Stimulated activated CD8-positive, alpha-beta memory T cell treated with anti-CD3 and anti-CD28 coated beads, Interleukin-7, amount 100 ng/mL, for 1 hour (primary cell): ENCODE measurements around the gene CASK.
"Not testable (repeated sequence)": the region's sequence is repeated elsewhere in the genome, so short reads cannot be mapped to it uniquely, and the experiment has no call there.

Experiments used
- DNase-seq, 2 donors: peaks; one replicate each; pipeline ENCODE4 v3.0.0-alpha.2; 2020; ENCODE audit warnings: low read depth in 2 of 2

CASK gene

DNA sequence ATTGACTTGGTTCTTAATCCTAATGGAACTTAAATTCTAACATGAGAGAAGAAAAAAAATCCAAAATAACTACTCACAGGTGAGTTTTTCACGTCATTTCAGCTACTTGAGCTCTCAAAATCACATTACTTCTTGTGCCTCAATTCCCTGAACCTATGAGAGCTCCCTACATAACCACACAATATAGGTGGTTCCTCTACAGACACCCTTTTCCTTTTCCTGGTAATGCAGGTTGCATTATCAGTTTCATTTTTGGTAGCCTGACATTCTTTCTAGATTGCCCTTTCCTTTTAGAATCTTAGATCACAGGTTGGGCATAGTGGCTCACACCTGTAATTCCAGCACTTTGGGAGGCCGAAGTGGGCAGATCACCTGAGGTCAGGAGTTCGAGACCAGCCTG is 230.3 kb downstream of the CASK start:
- DNase-seq, result no peak

DNA sequence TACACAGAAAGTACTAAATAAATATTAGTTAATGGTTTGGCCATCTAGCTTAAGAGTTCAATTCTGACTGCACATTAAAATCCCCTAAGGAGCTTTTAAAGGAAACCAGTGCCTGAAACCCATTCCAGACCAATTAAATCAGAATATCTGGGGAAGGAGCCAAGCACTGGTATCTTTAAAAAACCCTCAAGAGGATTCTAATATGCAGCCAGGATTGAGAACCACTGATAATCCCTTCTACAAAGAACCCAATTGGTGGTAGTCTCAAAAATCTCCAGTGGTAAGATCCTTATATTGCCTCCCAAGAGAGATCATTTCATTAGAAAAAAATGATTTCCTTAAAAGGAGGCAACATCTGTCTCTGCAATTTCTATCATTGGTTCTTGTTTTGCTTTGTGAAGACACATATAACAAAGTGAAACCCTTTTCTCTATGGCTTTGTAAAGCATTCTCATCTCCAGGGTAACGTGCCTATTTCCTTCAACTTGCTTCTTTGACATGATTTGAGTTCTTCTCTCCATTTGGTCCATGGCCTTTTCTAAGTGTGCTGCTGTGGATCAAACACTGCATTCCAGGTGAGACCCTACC is 231.1 kb downstream of the CASK start:
- DNase-seq, result no peak

DNA sequence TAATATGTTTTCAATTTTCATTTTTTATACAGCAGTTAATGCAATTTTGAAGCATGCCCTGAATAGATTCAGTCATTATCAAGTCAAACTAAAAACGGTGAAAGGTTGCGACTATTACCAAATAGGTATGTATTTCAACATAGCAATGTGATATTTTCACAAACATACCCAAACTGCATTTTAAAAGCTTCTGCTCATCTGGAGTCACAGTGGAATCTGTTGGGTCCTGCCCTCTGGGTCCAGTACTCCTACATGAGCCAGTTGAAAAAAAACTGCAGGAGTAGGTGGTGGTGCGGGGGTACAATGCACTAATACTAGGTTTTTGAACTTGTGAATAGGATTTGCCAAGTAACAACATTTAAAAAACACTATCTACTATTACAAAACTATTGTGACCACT is 233.6 kb downstream of the CASK start:
- DNase-seq, result no peak

DNA sequence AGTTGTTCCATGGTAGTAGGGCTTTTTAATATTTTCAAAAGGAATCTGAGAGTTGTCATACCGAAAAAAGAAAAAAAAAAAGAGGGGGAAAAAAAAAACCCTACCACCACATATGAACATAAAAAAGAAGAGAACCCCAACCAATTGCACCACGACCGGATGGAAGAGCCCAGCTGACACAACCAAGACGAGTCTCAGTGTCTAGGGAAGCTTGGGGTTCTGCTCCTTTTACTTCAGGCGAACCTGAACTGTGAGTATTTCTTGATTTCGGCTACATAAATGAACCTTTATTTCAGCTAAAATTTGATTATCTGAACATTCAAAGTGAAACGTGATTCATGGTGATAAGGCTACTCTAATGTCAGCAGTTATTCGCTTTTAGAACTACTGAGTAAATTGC is 234.5 kb downstream of the CASK start, which contains the start of gene GPR34:
TSS of gene GPR34 (plus strand) at position 139 of the 400 bp plus-strand sequence. CDS start 6,661 bp downstream, outside the sequence.
- no peak for DNase-seq

DNA sequence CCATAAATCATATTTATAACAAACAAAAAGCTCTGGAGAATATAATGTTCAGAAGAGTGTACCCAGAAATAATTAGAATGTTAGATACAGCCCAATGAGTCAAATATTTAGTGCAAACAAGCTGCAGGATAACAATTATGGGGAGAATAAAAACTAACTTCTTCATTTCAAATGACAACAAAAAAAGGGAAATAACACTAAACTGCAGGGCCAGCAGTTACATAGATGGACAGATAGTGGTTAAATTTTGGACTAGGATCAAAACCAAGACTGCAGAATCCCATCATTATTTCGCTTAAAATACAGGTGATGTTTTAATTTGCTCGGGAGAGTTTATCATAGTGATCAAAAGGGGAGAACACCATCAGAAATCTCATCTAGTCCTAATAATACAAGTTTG is 235.2 kb downstream of the CASK start:
- no peak for DNase-seq

DNA sequence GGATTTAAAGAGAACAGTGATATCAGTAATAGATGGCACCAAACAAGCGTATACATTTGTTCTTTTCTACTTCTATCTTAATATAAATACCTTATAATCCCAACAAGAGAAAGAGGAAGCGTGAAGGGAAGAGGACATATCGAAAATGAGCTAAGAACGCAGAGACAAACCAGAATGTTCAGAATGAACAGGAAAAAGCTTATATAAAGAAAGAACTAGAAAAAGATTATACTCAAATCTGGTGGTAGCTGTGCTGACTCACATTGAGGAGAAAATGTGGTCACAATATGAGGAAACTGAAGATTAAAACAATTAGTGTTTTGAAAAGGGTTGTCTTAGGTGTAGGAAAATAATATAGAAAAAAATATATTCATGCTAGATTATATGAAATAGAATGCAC is 236.6 kb downstream of the CASK start:
- DNase-seq, result no peak

DNA sequence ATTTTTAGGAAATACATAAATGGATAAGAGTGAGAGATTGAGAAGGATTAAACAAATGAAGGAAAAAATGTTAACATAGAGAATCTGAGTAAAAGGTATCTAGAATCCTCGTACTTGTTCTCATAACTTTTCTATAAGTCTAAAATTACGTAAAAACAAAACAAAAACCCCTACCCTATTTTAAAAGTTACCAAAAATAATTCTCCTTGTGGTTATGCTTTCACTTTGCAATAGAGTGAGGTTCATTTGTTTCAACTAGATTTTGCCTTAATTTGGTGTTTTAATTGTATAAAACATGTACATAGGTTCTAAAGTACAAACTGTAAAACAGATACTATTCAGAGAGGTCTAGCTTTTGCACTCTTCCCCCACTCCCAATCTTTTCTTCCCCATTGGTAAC is 238.4 kb downstream of the CASK start:
- no peak for DNase-seq

DNA sequence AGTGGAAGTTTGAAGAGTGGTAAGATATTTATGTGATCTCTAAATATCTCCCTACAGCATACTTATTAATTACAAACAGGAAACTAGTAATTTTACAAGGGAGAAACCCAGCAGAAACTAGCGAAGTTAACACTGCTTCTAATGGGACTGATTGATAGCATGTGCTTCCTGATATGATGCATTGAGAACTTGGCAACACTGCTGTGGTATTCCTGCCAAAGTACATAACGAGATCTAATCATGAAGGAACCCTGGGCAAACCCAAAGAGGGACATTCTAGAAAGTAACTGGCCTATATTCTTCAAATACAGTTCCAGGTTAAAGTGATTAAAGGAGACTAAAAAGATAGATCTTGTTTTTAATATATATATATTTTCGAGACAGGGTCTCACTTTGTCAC is 239.2 kb downstream of the CASK start:
- DNase-seq, result no peak

DNA sequence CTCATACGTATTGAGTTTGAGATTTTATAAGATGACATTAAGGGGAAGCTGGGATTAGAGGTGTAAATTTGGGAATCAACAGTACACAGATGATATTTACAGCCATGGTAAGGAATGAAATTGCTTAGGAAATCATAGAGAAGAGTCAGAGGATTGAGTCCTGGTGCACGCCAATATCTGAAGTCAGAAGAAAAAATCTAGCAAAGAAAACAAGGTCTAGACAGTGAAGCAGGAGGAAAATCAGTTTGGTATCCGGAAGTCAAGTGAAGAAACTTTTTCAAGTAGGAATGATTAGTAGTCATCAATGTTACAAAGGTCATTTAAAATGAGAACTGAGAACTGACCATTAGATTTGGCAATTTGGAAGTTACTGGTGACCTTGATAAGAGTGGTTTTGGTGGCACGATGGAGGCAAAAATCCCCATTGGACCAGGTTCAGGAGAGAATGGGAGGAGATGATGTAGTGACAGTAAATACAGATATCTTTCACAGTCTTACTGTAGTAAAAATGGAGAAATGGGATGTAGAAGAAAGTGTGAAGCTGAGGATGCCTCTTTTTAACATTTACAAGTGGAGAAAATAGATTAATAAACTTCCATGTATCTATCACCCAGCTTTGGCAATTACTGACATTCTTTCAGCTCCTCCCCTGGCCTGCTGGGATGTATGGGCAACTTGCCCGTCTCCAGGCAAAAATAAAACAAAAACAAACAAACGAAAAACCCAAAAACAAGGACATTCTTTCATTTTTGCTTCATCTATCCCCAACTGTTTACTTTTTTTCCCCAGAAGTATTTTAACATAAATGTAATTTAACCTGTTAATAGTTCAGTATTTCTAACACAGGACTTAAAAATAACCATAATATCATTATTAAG is 245.9 kb downstream of the CASK start:
- DNase-seq, result no peak

DNA sequence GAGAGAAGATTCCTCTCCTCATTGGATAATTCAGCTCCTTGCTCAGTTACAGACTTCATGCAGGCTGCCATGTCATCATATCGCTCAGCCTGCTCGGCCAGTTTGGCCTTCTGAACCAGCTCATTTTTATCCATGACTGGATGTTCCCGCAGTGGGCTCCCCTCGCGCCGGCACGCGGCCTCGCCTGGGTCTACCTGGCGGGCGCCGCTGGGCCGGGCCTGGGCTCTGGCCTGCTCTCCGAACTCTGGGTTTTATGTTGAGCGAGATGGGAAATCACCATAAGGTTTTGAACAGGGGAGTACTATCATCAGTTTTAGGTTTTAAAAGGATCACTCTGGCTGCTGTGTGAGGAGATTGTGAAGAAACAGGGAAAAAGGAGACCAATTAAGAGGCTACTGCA is 247.0 kb downstream of the CASK start:
- not testable (repeated sequence) for DNase-seq

DNA sequence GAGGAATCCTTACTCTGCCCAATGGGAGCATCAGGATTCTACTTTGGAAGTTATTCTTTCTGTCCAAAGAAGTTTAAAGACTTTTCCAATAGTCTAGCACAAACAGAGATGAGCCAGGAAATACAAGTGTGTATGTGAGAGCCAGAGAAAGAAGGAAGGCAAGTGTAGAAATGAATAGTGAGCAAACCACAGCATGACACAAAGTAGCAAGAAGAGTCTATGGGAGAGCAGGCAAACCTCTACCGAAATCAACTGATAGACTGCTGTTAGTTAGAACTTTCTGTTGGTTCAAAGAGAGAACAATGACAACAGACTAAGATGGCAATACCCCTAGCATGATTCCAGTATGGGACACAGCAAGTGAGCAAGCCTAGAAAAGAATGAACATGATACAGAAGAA is 250.7 kb downstream of the CASK start:
- no peak for DNase-seq

DNA sequence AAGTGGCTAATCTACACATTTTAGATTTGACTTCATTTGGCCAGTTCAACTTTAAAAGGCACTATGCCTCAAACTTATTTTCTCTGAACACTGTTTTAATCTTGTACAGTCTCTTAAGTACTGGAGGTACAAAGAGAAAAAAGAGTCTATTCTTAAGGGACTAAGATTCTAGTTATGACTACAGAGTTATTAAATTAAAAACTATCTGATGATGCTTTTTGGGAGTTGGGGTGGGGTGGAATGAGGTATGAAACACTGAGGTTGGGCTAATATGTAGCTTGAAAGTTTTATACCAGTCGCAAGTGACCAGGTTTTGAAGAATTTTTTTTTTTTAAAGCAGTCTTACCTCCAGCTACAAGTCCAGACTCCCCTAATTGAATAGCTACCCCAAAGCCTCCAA is 252.3 kb downstream of the CASK start:
- no peak for DNase-seq

DNA sequence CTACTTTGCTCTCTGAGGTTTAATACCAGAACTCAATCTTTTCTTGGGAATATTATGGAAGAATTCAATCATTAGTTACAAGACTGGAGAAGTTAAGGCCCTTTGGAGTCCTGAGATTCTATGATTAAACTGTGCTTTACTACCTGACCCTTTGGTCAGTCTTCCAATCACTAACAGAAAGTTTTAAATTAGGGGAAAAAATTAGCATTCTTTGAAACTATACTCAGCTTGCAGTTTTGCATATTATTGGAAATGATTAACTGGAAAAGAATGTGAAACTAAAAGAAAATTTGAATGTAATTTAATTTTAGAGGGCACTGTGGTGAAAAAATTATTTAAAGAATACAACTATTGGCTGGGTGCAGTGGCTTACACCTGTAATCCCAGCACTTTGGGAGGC is 253.2 kb downstream of the CASK start:
- DNase-seq, result no peak

DNA sequence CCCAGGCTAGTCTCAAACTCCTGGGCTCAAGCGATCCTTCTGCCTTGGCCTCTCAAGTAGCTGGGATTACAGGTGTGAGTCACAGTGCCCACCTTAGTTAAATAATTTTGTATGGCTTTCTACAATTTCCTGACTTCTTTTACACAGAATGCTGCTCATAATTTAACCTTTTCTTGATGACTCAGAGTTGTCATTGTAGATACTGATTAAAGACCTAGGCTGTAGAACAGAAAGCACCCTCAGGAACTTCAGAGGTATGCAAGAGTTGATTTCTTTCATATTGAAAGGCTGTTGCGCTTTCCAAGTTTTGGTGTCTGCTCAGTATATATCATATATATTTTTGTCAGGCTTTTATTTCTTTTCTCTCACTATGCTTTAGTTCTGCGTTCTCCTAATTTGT is 255.7 kb downstream of the CASK start:
- DNase-seq, result no peak

DNA sequence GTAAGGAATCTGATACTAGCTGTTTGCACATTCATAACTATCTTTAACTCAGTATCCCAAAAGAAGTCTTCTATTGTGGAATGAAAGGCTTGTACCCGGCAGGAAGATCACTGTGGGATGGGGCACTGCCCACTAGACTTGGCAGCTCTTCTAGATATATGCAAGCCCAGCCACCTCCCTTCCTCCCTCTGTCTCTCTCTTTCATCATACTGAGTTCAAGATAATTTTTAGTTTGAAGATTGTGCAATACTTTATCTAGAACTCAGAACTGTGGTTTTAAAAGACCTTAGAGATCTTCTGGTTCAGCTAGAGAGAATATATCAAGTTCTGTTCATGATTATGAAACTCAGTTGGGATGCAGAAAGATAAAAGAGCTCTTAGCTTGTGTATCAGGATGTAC is 257.1 kb downstream of the CASK start:
- DNase-seq, result no peak

DNA sequence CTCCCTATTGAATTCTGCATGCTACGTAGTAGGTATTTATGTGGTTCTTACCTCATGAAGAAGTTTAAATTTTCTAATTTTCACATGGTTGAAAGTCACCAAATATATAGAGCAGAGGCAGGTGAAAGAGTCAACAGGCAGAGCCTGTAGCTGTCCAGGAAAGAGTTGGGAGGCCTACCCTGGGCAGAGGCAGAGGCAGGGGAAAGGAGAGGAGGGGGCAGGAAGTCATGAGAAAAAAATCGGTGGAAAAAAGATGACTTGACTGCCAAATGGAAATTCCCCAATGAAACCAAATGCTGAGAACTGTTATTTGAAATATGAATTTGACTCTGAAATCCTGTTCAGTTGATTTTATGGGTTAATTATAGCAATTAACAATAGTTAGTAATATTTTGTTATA is 257.7 kb downstream of the CASK start:
- no peak for DNase-seq

DNA sequence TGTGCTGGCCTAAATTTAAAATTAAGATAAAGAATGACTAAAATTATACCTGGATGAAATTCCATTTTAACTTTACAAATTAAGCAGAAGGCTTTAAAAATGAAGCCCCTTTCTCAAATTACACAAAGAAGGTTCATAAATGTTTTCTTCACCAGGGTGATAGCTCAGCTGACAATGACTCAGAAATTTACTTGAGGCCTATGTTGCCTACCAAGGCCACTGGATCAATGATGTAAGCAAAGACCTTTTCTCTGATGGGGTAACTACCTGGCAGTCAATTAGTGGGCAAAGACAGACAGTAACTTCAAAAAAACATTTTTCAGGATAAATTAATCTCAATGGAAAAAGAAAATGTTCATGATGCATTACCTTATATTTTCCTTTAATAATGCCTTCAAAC is 258.4 kb downstream of the CASK start:
- DNase-seq, result no peak

DNA sequence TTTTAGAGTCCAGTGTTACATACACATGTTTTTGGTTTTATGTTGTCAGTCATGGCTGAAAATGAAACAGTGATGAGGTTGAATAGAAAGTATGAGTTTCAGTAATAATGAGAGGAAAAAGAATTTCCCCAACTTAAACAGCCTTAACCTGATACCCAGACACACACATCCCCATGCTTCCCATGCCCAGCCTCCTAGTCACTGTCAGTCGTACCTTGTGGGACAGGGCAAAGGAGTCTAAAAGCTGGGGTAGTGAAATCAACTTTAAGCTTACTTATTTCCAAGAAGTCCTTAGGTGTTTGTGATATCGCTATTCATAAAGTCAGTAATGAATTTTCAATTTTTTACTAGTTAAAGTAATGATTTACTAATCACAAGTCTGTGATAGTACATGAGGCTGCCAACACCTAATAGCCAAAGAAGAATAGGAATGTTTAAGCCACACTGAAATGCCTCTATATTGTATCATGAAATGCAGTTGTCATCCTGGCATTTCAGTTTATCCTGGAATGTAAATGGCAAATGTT is 258.9 kb downstream of the CASK start:
- DNase-seq, result no peak

DNA sequence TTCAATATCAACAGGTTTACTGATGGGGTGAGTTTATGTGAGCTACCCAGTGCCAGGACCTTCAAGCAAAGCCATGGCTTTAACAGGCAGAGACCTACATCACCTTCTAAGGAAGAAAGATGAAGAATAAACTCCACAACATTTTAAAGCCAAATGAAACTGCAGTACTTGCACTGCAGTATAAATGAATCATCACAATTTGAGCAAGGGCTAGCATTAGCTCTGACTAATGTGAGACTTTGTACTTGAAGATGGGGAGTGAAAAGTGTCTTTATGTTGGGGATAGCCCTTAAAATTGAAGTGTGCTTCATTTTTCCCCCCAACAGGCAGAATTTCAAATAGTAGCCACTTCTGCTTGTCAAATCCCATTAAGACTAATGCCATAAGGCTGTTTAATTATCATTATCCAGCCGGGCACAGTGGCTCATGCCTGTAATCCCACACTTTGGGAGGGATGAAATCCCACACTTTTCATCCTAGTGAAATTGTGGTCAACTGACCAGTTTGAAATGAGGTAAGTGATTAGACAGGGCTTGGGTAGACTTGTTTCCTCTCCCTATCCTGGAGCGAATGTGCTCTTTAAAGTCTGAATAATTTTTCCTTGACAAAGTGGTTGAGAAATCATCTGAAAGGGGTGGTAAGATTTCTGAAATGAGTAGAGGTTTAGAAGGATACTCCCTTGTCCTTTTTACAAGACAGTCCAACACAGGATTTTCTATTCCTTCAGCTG is 261.8 kb downstream of the CASK start:
- no peak for DNase-seq

DNA sequence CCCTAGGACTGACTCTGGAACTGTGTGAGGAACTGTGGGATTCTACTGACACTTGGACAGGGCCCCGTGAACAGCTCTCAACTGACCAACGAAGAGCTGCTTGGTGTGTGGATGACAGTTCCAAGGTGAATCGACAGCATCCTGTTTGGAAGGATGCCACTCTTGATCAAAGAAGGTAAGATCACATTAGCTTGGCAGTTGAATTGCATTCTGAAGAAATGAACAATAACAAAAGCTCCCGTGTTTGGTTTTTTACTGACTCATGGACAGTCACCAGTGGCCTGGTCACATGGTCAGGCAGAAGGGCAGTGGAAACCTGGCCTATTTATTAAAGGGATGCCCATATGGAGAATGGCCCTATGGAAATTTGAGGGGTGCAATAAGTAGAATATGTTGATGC is 267.7 kb downstream of the CASK start:
- DNase-seq, result no peak

DNA sequence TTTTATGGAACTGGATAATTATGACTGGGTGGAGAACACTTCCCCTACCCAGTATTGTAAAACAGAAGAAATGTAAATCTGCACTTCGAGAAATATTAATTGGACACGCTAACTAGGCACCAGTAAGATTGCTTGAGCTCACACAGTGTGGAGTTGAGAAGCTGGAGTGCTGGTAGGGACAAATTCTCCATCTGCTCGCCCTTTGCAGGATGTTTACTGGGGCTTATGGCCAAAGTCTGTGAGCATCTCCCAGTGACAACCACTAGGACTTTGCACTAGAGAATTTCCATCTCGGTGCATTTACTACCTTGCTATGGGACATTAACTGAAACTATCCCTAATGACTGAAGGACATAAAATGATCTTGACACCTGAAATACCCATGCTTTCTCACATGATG is 268.3 kb downstream of the CASK start:
- no peak for DNase-seq

DNA sequence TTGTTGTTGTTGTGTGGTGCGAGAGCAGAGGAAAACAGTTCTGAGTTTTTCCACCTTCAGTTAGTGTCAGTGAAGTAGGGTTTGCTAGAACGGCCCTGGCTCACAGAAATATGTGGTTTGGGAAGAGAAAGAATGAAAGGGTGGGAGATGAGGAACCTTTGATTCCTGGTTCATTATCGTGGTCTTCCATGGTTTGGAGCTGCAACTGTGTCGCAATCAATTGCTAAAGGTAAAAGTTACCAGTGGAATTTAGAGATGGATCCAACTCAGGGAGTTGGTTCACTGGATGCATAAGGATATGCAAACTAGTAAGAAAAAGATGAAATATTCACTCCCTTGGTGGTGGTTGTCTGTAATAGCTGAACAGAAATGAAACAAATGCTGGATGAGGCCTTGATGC is 270.2 kb downstream of the CASK start:
- no peak for DNase-seq

DNA sequence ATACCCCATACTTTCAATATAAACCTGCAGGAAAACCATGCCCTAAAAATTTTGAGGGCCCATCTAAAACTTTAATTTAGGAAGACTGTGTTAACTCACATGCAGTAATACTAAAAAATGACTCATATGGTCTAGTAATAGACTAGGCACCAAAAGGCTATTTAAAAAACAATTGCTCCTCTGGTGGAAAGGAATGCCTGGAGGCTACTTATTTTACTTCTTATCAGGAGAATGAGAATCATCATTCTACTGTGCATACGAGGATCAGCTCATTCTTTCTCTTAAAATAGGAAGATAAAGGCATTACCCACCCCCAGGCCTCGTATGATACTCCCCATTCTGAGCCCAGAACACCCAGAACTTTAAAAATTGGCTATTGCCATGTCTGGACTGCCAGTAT is 277.2 kb downstream of the CASK start:
- not testable (repeated sequence) for DNase-seq
